ENCODE measurements around the gene PNRC1. TPM values are rescaled to one million over a fixed set of nuclear protein-coding genes. Genes with fewer than 3 reads are reported as not detected.
A peak's percentile ranks its signal among the peaks of the same experiment; 100 is the strongest.
"Not testable (repeated sequence)": the region's sequence is repeated elsewhere in the genome, so short reads cannot be mapped to it uniquely, and the experiment has no call there.

The PNRC1 gene
- polyA plus RNA-seq (2013) = 47.4 and 49.0 TPM in 2 replicates

GRCh38 chr6:89080281-89081128 is at the start of gene PNRC1:
TSS of gene PNRC1 (plus strand) at chr6:89080751. CDS start at chr6:89080895, 144 bp downstream.
- Histone ChIP-seq H4K8ac (ENCODE audit: low read depth, low read length) (peak within 1 kb of the TSS; percentile 90), H3K9me3 (ENCODE audit: insufficient read depth, low read depth, low read length) (no peaks in the 10 kb centered on the region), H3K79me1 (ENCODE audit: low read length) (peaks cover 11% of the 10 kb centered on the region), H3K4me3 (ENCODE audit: low read depth, low read length) (peak within 1 kb of the TSS; percentile 98), H3K4me1 (ENCODE audit: control insufficient read depth in 1 of 2, insufficient read depth in 2 of 2, low read length in 2 of 2) (peaks cover 2 to 3% of the 10 kb centered on the region in 2 experiments), H3K4me2 (ENCODE audit: low read length) (peak within 1 kb of the TSS; percentile 77), H3K18ac (ENCODE audit: low read length) (peak within 1 kb of the TSS; percentile 94), H2BK12ac (ENCODE audit: low read length) (peak within 1 kb of the TSS; percentile 51), H3K27ac (ENCODE audit: low read depth, low read length) (peak within 1 kb of the TSS; percentile 88), H3K23ac (ENCODE audit: low read length) (no peak within 1 kb of the TSS), H2AK5ac (ENCODE audit: low read length) (peak within 1 kb of the TSS; percentile 91), H3K4ac (ENCODE audit: low read depth, low read length) (peak within 1 kb of the TSS; percentile 81), H3K14ac (ENCODE audit: low read length) (peak within 1 kb of the TSS; percentile 98), H3K79me2 (ENCODE audit: control insufficient read depth, insufficient read depth, low read length, poor library complexity) (peaks cover 16% of the 10 kb centered on the region), H3K27me3 (ENCODE audit: insufficient read depth, low read length) (no peaks in the 10 kb centered on the region), H2AFZ (ENCODE audit: insufficient read depth, low read length, poor library complexity) (peak within 1 kb of the TSS; percentile 72), H2BK120ac (ENCODE audit: insufficient read depth, low read length, poor library complexity) (peak within 1 kb of the TSS; percentile 96), H2BK5ac (ENCODE audit: low read depth, low read length, poor library complexity) (peak within 1 kb of the TSS; percentile 97), H4K91ac (ENCODE audit: low read depth, low read length) (peak within 1 kb of the TSS; percentile 91), H3K36me3 (ENCODE audit: control insufficient read depth in 1 of 2, insufficient read depth in 2 of 2, low read length in 2 of 2) (peaks cover 6% of the 10 kb centered on the region in 2 experiments), H4K12ac (ENCODE audit: low read depth, low read length) (peak within 1 kb of the TSS; percentile 76), H3K9ac (ENCODE audit: low read length) (peak within 1 kb of the TSS; percentile 94)
- DNase-seq = peak; percentile 100
- no CpG with 5 or more reads among the region's 63 CpGs for WGBS (ENCODE audit: extremely low coverage, insufficient coverage, insufficient read length)

- WGBS (ENCODE audit: extremely low coverage, insufficient coverage, insufficient read length) = no CpG with 5 or more reads among the region's 2 CpGs
- H2AK5ac ChIP-seq (ENCODE audit: low read length) = no peak overlapping the region
- H3K4me1 ChIP-seq (ENCODE audit: control insufficient read depth in 1 of 2, insufficient read depth in 2 of 2, low read length in 2 of 2) = peaks cover 6 to 7% of the 10 kb centered on the region in 2 experiments
- no peak overlapping the region for H3K14ac ChIP-seq (ENCODE audit: low read length)
- H4K12ac ChIP-seq (ENCODE audit: low read depth, low read length) = no peak overlapping the region
- no peak overlapping the region for H4K91ac ChIP-seq (ENCODE audit: low read depth, low read length)
- no peaks in the 10 kb centered on the region for H3K79me2 ChIP-seq (ENCODE audit: control insufficient read depth, insufficient read depth, low read length, poor library complexity)
- H3K18ac ChIP-seq (ENCODE audit: low read length) = no peak overlapping the region
- no peak overlapping the region for H3K4me2 ChIP-seq (ENCODE audit: low read length)
- no peak overlapping the region for H2BK5ac ChIP-seq (ENCODE audit: low read depth, low read length, poor library complexity)
- no peak overlapping the region for H3K27ac ChIP-seq (ENCODE audit: low read depth, low read length)
- no peak overlapping the region for H3K23ac ChIP-seq (ENCODE audit: low read length)
- H3K4me3 ChIP-seq (ENCODE audit: low read depth, low read length) = no peak overlapping the region
- H2AFZ ChIP-seq (ENCODE audit: insufficient read depth, low read length, poor library complexity) = no peak overlapping the region
- no peaks in the 10 kb centered on the region for H3K9me3 ChIP-seq (ENCODE audit: insufficient read depth, low read depth, low read length)
- H3K79me1 ChIP-seq (ENCODE audit: low read length) = peaks cover 3% of the 10 kb centered on the region
- H4K8ac ChIP-seq (ENCODE audit: low read depth, low read length) = no peak overlapping the region
- H2BK12ac ChIP-seq (ENCODE audit: low read length) = no peak overlapping the region
- no peaks in the 10 kb centered on the region for H3K27me3 ChIP-seq (ENCODE audit: insufficient read depth, low read length)
- DNase-seq = no peak
- no peak overlapping the region for H3K4ac ChIP-seq (ENCODE audit: low read depth, low read length)
- no peaks in the 10 kb centered on the region for H3K36me3 ChIP-seq (ENCODE audit: control insufficient read depth in 1 of 2, insufficient read depth in 2 of 2, low read length in 2 of 2)
- no peak overlapping the region for H3K9ac ChIP-seq (ENCODE audit: low read length)
- no peak overlapping the region for H2BK120ac ChIP-seq (ENCODE audit: insufficient read depth, low read length, poor library complexity)
Measured at GRCh38 chr6:89032599-89032998, 48.0 kb upstream of the PNRC1 start.

GRCh38 chr6:89033461-89033860 is 47.1 kb upstream of the PNRC1 start:
- no peak overlapping the region for H3K23ac ChIP-seq (ENCODE audit: low read length)
- H2BK12ac ChIP-seq (ENCODE audit: low read length) = no peak overlapping the region
- no peak overlapping the region for H2BK120ac ChIP-seq (ENCODE audit: insufficient read depth, low read length, poor library complexity)
- no peaks in the 10 kb centered on the region for H3K27me3 ChIP-seq (ENCODE audit: insufficient read depth, low read length)
- no peak overlapping the region for H4K12ac ChIP-seq (ENCODE audit: low read depth, low read length)
- H3K36me3 ChIP-seq (ENCODE audit: control insufficient read depth in 1 of 2, insufficient read depth in 2 of 2, low read length in 2 of 2) = no peaks in the 10 kb centered on the region
- no peaks in the 10 kb centered on the region for H3K9me3 ChIP-seq (ENCODE audit: insufficient read depth, low read depth, low read length)
- H4K8ac ChIP-seq (ENCODE audit: low read depth, low read length) = no peak overlapping the region
- H3K27ac ChIP-seq (ENCODE audit: low read depth, low read length) = no peak overlapping the region
- no peak overlapping the region for H3K4me2 ChIP-seq (ENCODE audit: low read length)
- H2AK5ac ChIP-seq (ENCODE audit: low read length) = no peak overlapping the region
- no peak overlapping the region for H2BK5ac ChIP-seq (ENCODE audit: low read depth, low read length, poor library complexity)
- H3K18ac ChIP-seq (ENCODE audit: low read length) = no peak overlapping the region
- no CpG with 5 or more reads among the region's 1 CpG for WGBS (ENCODE audit: extremely low coverage, insufficient coverage, insufficient read length)
- H4K91ac ChIP-seq (ENCODE audit: low read depth, low read length) = no peak overlapping the region
- no peak overlapping the region for H3K4me3 ChIP-seq (ENCODE audit: low read depth, low read length)
- peaks cover 6 to 7% of the 10 kb centered on the region in 2 experiments for H3K4me1 ChIP-seq (ENCODE audit: control insufficient read depth in 1 of 2, insufficient read depth in 2 of 2, low read length in 2 of 2)
- H3K4ac ChIP-seq (ENCODE audit: low read depth, low read length) = no peak overlapping the region
- no peak overlapping the region for H3K14ac ChIP-seq (ENCODE audit: low read length)
- H2AFZ ChIP-seq (ENCODE audit: insufficient read depth, low read length, poor library complexity) = no peak overlapping the region
- H3K79me2 ChIP-seq (ENCODE audit: control insufficient read depth, insufficient read depth, low read length, poor library complexity) = no peaks in the 10 kb centered on the region
- no peak for DNase-seq
- H3K79me1 ChIP-seq (ENCODE audit: low read length) = peaks cover 3% of the 10 kb centered on the region
- H3K9ac ChIP-seq (ENCODE audit: low read length) = no peak overlapping the region

GRCh38 chr6:89034116-89034515 is 46.4 kb upstream of the PNRC1 start:
- H3K4me1 ChIP-seq (ENCODE audit: control insufficient read depth in 1 of 2, insufficient read depth in 2 of 2, low read length in 2 of 2); DNase-seq; H2AK5ac ChIP-seq (ENCODE audit: low read length); H3K18ac ChIP-seq (ENCODE audit: low read length); H3K23ac ChIP-seq (ENCODE audit: low read length); H2BK120ac ChIP-seq (ENCODE audit: insufficient read depth, low read length, poor library complexity); H2AFZ ChIP-seq (ENCODE audit: insufficient read depth, low read length, poor library complexity); H3K9me3 ChIP-seq (ENCODE audit: insufficient read depth, low read depth, low read length); H2BK12ac ChIP-seq (ENCODE audit: low read length); H3K4ac ChIP-seq (ENCODE audit: low read depth, low read length); H3K79me1 ChIP-seq (ENCODE audit: low read length); H3K36me3 ChIP-seq (ENCODE audit: control insufficient read depth in 1 of 2, insufficient read depth in 2 of 2, low read length in 2 of 2); H4K12ac ChIP-seq (ENCODE audit: low read depth, low read length); H3K27me3 ChIP-seq (ENCODE audit: insufficient read depth, low read length); H3K27ac ChIP-seq (ENCODE audit: low read depth, low read length); H3K79me2 ChIP-seq (ENCODE audit: control insufficient read depth, insufficient read depth, low read length, poor library complexity); H4K91ac ChIP-seq (ENCODE audit: low read depth, low read length); H4K8ac ChIP-seq (ENCODE audit: low read depth, low read length); H3K14ac ChIP-seq (ENCODE audit: low read length); H3K4me3 ChIP-seq (ENCODE audit: low read depth, low read length); H3K4me2 ChIP-seq (ENCODE audit: low read length); H3K9ac ChIP-seq (ENCODE audit: low read length); H2BK5ac ChIP-seq (ENCODE audit: low read depth, low read length, poor library complexity): not testable (repeated sequence)
- no CpG with 5 or more reads among the region's 4 CpGs for WGBS (ENCODE audit: extremely low coverage, insufficient coverage, insufficient read length)
